ENCODE results near the gene ALDH8A1.

Gene ALDH8A1, protein sequence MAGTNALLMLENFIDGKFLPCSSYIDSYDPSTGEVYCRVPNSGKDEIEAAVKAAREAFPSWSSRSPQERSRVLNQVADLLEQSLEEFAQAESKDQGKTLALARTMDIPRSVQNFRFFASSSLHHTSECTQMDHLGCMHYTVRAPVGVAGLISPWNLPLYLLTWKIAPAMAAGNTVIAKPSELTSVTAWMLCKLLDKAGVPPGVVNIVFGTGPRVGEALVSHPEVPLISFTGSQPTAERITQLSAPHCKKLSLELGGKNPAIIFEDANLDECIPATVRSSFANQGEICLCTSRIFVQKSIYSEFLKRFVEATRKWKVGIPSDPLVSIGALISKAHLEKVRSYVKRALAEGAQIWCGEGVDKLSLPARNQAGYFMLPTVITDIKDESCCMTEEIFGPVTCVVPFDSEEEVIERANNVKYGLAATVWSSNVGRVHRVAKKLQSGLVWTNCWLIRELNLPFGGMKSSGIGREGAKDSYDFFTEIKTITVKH

DNA sequence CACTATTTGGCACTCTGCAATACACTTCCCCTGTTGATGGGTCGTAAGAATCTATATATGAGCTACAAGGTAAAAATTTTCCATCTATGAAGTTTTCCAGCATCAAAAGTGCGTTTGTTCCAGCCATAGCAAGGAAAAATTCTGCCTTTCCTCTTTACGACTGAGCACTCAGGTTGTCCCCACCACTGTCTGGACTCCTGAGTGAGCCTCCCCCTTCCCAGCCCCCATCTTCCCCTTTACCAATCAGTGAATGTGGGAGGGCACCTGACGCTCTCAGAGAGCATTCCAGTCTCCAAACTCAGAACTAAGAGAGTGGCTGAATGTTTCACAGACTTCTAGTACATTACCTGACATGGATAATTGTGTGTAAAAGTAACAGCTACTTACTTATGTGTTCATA, at the start of gene ALDH8A1:
Gene ALDH8A1 (minus strand): TSS at position 175 of the 400 bp plus-strand sequence. CDS start 48 bp downstream, at position 127.
- Histone ChIP-seq H3K27me3 (ENCODE audit: insufficient read depth, insufficient read length) (no peaks in the 10 kb centered on the region), H3K9me3 (ENCODE audit: insufficient read depth, low read length) (no peaks in the 10 kb centered on the region), H3K4me1 (ENCODE audit: insufficient read depth, insufficient read length) (no peaks in the 10 kb centered on the region), H3K36me3 (ENCODE audit: insufficient read depth, insufficient read length, low read length) (no peaks in the 10 kb centered on the region), H3K9ac (ENCODE audit: insufficient read length, low read depth) (no peak within 1 kb of the TSS), H3K4me3 (ENCODE audit: insufficient read length, low read depth) (no peak within 1 kb of the TSS)
- no peak for TF ChIP-seq SUZ12 (IDR thresholded peaks at IDR 0.05; ENCODE audit: extremely low read depth, insufficient read depth, insufficient read length)
- no peak for TF ChIP-seq ZNF274 (IDR thresholded peaks at IDR 0.05; ENCODE audit: low read depth, low read length)
- TF ChIP-seq YY1 (IDR thresholded peaks at IDR 0.05; ENCODE audit: insufficient read depth, insufficient read length): no peak
- DNase-seq (ENCODE audit: low read depth, low spot score): no peak

DNA sequence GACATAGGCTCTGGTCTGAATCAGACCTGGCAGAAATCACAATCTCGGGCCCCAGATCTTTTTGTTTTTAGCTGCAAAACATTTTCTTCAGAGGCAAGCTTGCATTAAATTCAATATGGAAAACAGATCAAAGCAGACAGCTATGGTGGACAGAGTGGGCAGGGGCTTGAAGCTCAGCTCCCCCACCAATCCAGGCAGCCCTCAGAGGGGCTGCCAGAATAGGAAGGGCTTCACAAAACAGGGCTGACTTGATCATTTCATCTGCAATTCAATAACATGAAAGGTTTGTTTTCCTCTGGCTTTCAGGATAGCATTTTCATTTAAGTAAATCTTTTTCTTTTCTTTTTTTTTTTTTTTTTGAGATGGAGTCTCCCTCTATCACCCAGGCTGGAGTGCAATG, 49.2 kb upstream of the ALDH8A1 start:
- DNase-seq (ENCODE audit: low read depth, low spot score): no peak
- TF ChIP-seq YY1 (IDR thresholded peaks at IDR 0.05; ENCODE audit: insufficient read depth, insufficient read length) (no peak), ZNF274 (IDR thresholded peaks at IDR 0.05; ENCODE audit: low read depth, low read length) (no peak), SUZ12 (IDR thresholded peaks at IDR 0.05; ENCODE audit: extremely low read depth, insufficient read depth, insufficient read length) (no peak)
- peaks cover 13% of the 10 kb centered on the region for H3K36me3 ChIP-seq (ENCODE audit: insufficient read depth, insufficient read length, low read length)

DNA sequence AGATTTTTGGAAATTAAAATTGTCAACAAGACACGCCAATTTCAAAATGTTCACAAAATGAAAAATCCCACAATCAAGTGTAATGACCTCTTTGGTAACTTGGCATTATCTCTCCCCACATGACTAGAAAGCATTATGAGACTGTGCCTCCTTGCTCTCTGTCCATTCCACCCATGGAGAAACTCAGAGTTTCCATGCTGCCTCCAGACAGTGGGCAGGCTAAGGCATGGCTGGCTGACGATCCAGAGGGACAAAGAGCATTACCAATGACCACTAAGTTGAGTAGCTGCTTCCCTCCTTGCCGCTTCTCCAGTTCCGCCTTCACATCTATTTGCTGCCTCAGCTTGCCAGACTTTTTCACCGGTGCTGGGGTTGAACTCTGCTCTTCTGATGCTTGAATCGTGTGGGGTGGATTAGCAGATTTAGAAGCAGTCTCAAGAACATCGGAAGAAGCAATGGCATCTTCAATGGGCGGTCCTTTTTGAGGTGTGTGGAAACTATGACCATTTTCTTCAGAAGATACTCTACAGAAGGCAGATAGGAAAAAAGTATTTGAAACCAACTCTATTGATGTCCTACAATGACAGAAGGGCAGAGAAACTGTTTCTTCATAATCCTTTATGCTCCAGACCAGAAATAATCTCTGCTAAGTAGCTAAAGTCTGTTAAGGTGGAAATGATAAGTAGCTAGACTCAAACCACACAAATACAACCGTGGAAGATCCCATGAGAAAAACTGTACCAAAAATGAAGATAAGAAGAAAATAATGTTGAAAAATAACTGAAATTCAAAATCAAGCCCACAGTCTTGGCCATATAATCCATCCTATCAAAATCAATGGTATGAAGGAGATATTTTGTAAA, 47.5 kb upstream of the ALDH8A1 start:
- Histone ChIP-seq H3K9me3 (ENCODE audit: insufficient read depth, low read length) (no peaks in the 10 kb centered on the region), H3K9ac (ENCODE audit: insufficient read length, low read depth) (no peak overlapping the region), H3K27me3 (ENCODE audit: insufficient read depth, insufficient read length) (no peaks in the 10 kb centered on the region), H3K36me3 (ENCODE audit: insufficient read depth, insufficient read length, low read length) (peaks cover 24% of the 10 kb centered on the region), H3K4me3 (ENCODE audit: insufficient read length, low read depth) (no peak overlapping the region), H3K4me1 (ENCODE audit: insufficient read depth, insufficient read length) (no peaks in the 10 kb centered on the region)
- no peak for TF ChIP-seq YY1 (IDR thresholded peaks at IDR 0.05; ENCODE audit: insufficient read depth, insufficient read length)
- TF ChIP-seq SUZ12 (IDR thresholded peaks at IDR 0.05; ENCODE audit: extremely low read depth, insufficient read depth, insufficient read length): no peak
- no peak for TF ChIP-seq ZNF274 (IDR thresholded peaks at IDR 0.05; ENCODE audit: low read depth, low read length)
- no peak for DNase-seq (ENCODE audit: low read depth, low spot score)

More for the DNA sequence above, 49.2 kb upstream of the ALDH8A1 start:
- Histone ChIP-seq H3K9me3 (ENCODE audit: insufficient read depth, low read length) (no peaks in the 10 kb centered on the region), H3K4me1 (ENCODE audit: insufficient read depth, insufficient read length) (no peaks in the 10 kb centered on the region), H3K27me3 (ENCODE audit: insufficient read depth, insufficient read length) (no peaks in the 10 kb centered on the region), H3K9ac (ENCODE audit: insufficient read length, low read depth) (no peak overlapping the region), H3K4me3 (ENCODE audit: insufficient read length, low read depth) (no peak overlapping the region)

DNA sequence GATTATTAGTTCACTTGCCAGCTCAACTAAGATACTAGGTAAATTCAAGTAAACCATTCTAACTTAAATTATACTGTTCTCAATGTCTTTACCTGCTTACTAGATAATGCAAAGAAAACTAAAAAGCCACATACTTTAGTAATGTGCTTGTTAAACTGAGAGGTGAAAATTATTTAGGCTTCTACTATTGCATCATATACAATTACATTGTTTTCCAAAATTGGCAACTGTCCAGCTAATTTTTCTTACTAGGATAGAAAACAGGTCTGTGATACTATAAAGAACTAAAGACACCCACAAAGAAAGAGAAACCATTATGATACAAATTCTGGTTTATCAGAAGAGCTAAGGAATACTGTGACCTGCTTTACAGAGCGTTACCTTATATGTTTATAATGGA, 45.6 kb upstream of the ALDH8A1 start:
- no peak for DNase-seq (ENCODE audit: low read depth, low spot score)
- TF ChIP-seq YY1 (IDR thresholded peaks at IDR 0.05; ENCODE audit: insufficient read depth, insufficient read length): no peak
- no peak for TF ChIP-seq ZNF274 (IDR thresholded peaks at IDR 0.05; ENCODE audit: low read depth, low read length)
- TF ChIP-seq SUZ12 (IDR thresholded peaks at IDR 0.05; ENCODE audit: extremely low read depth, insufficient read depth, insufficient read length): no peak
- H3K4me3 ChIP-seq (ENCODE audit: insufficient read length, low read depth): no peak overlapping the region

DNA sequence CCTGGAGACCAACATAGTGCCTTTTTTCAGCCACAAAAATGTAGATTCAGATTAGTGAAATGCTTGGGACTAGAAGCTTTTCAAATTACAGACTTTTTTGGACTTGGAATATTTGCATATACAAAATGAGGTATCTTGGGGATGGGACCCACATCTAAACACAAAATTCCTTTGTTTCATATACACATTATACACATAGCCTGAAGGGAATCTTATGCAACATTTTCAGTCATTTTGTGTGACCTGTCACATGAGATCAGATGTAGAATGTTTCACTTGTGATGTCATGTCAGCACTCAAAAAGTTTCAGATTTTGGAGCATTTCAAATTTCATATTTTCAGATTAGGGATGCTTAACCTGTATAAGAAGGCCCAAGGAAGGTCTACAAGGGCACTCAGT, 44.5 kb upstream of the ALDH8A1 start:
- Histone ChIP-seq H3K4me3 (ENCODE audit: insufficient read length, low read depth) (no peak overlapping the region), H3K27me3 (ENCODE audit: insufficient read depth, insufficient read length) (no peaks in the 10 kb centered on the region), H3K4me1 (ENCODE audit: insufficient read depth, insufficient read length) (no peaks in the 10 kb centered on the region), H3K9me3 (ENCODE audit: insufficient read depth, low read length) (no peaks in the 10 kb centered on the region), H3K36me3 (ENCODE audit: insufficient read depth, insufficient read length, low read length) (peaks cover 40% of the 10 kb centered on the region), H3K9ac (ENCODE audit: insufficient read length, low read depth) (no peak overlapping the region)
- no peak for DNase-seq (ENCODE audit: low read depth, low spot score)
- TF ChIP-seq SUZ12 (IDR thresholded peaks at IDR 0.05; ENCODE audit: extremely low read depth, insufficient read depth, insufficient read length) (no peak), YY1 (IDR thresholded peaks at IDR 0.05; ENCODE audit: insufficient read depth, insufficient read length) (no peak), ZNF274 (IDR thresholded peaks at IDR 0.05; ENCODE audit: low read depth, low read length) (no peak)

More for the DNA sequence above, 45.6 kb upstream of the ALDH8A1 start:
- Histone ChIP-seq H3K9ac (ENCODE audit: insufficient read length, low read depth) (no peak overlapping the region), H3K4me1 (ENCODE audit: insufficient read depth, insufficient read length) (no peaks in the 10 kb centered on the region), H3K9me3 (ENCODE audit: insufficient read depth, low read length) (no peaks in the 10 kb centered on the region), H3K27me3 (ENCODE audit: insufficient read depth, insufficient read length) (no peaks in the 10 kb centered on the region), H3K36me3 (ENCODE audit: insufficient read depth, insufficient read length, low read length) (peaks cover 40% of the 10 kb centered on the region)

DNA sequence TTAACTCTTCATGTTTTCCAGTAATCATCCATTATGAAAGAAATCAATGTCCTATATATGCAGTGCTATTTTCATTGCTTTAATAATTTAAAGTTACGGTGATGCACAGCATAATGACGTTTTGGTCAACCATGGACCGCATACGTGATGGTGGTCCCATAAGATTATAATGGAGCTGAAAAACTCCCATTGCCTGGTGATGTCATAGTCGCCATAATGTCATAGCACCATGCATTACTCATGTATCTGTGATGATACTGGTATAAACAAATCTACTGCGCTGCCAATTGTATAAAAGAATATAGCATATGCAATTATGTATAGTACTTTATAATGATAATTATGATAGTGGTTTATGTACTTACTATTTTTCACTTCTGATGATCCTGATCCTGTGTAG, 42.3 kb upstream of the ALDH8A1 start:
- Histone ChIP-seq H3K9me3 (ENCODE audit: insufficient read depth, low read length) (no peaks in the 10 kb centered on the region), H3K4me3 (ENCODE audit: insufficient read length, low read depth) (no peak overlapping the region), H3K9ac (ENCODE audit: insufficient read length, low read depth) (no peak overlapping the region), H3K4me1 (ENCODE audit: insufficient read depth, insufficient read length) (no peaks in the 10 kb centered on the region), H3K27me3 (ENCODE audit: insufficient read depth, insufficient read length) (no peaks in the 10 kb centered on the region), H3K36me3 (ENCODE audit: insufficient read depth, insufficient read length, low read length) (peaks cover 36% of the 10 kb centered on the region)
- no peak for TF ChIP-seq SUZ12 (IDR thresholded peaks at IDR 0.05; ENCODE audit: extremely low read depth, insufficient read depth, insufficient read length)
- TF ChIP-seq YY1 (IDR thresholded peaks at IDR 0.05; ENCODE audit: insufficient read depth, insufficient read length): no peak
- no peak for TF ChIP-seq ZNF274 (IDR thresholded peaks at IDR 0.05; ENCODE audit: low read depth, low read length)
- no peak for DNase-seq (ENCODE audit: low read depth, low spot score)

DNA sequence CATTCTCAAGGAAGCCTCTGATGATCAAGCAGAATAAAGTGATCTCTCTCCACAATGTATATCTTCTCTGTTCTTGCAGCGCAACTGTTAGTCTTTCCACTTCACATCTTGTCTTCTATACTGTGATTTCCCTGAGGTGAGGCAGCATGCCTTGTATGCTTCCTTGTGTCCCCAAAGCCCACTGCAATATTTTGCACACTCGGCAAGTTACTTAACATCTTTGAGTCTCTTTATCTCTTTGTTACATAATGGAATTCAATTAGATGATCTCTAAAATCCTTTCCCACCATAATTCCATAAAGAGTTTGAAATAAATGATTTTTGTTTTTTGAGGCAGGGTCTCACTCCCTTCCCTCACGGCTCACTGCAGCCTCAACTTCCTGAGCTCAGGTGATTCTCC, 40.4 kb upstream of the ALDH8A1 start:
- TF ChIP-seq ZNF274 (IDR thresholded peaks at IDR 0.05; ENCODE audit: low read depth, low read length) (no peak), YY1 (IDR thresholded peaks at IDR 0.05; ENCODE audit: insufficient read depth, insufficient read length) (no peak), SUZ12 (IDR thresholded peaks at IDR 0.05; ENCODE audit: extremely low read depth, insufficient read depth, insufficient read length) (no peak)
- DNase-seq (ENCODE audit: low read depth, low spot score): no peak
- Histone ChIP-seq H3K9me3 (ENCODE audit: insufficient read depth, low read length) (no peaks in the 10 kb centered on the region), H3K36me3 (ENCODE audit: insufficient read depth, insufficient read length, low read length) (peaks cover 38% of the 10 kb centered on the region), H3K4me3 (ENCODE audit: insufficient read length, low read depth) (no peak overlapping the region), H3K27me3 (ENCODE audit: insufficient read depth, insufficient read length) (no peaks in the 10 kb centered on the region), H3K9ac (ENCODE audit: insufficient read length, low read depth) (no peak overlapping the region), H3K4me1 (ENCODE audit: insufficient read depth, insufficient read length) (no peaks in the 10 kb centered on the region)
